CD4-positive, alpha-beta T cell treated with Interleukin-15 for 1 hour (primary cell): ENCODE results near the gene FOXF1.

ENCODE experiments used
- DNase-seq: peaks from one replicate; pipeline ENCODE4 v3.0.0-alpha.2; 2020

Gene FOXF1

GRCh38 chr16:86505185-86505898, 5.0 kb upstream of the FOXF1 start:
- no peak for DNase-seq

GRCh38 chr16:86505899-86506864, 4.1 kb upstream of the FOXF1 start:
- DNase-seq = no peak

- DNase-seq = no peak
Measured at GRCh38 chr16:86507173-86508027, 2.9 kb upstream of the FOXF1 start.

- DNase-seq = no peak
Measured at GRCh38 chr16:86508028-86508946, 2.0 kb upstream of the FOXF1 start.

- DNase-seq = no peak
Measured at GRCh38 chr16:86508947-86509758, 1.2 kb upstream of the FOXF1 start.

- DNase-seq = no peak
Measured at GRCh38 chr16:86509759-86510464, 415 bp upstream of the FOXF1 start.

- no peak for DNase-seq
Measured at GRCh38 chr16:86511317-86512161, 1.2 kb downstream of the FOXF1 start.

GRCh38 chr16:86512301-86512859, 2.1 kb downstream of the FOXF1 start:
- DNase-seq = no peak

GRCh38 chr16:86512860-86513470, 2.6 kb downstream of the FOXF1 start:
- DNase-seq = no peak

- DNase-seq = no peak
Measured at GRCh38 chr16:86513471-86514277, 3.3 kb downstream of the FOXF1 start.

GRCh38 chr16:86514481-86515376, 4.4 kb downstream of the FOXF1 start:
- no peak for DNase-seq

GRCh38 chr16:86515413-86515776, 5.1 kb downstream of the FOXF1 start:
- no peak for DNase-seq

GRCh38 chr16:86515777-86516622, 5.7 kb downstream of the FOXF1 start:
- DNase-seq = no peak

GRCh38 chr16:86516623-86517003, 6.3 kb downstream of the FOXF1 start:
- no peak for DNase-seq

- no peak for DNase-seq
Measured at GRCh38 chr16:86517033-86517432, 6.7 kb downstream of the FOXF1 start.
